AG04450 (cell line): ENCODE measurements around the gene MX1. TPM values are rescaled to one million over a fixed set of nuclear protein-coding genes. Genes with fewer than 3 reads are reported as not detected.

Experiments used
- CTCF ChIA-PET: fragments of 300-600, 350-600 bp; formaldehyde crosslinking; extraction: SDS; loops from one replicate; lab custom pipeline; 2022; ENCODE audit warnings: antibody characterized with exemption, inconsistent platforms; lab: Charles Lee
- POLR2A ChIA-PET: fragments of 350-600 bp; formaldehyde crosslinking; extraction: SDS; loops from one replicate; lab custom pipeline; 2021; ENCODE audit warnings: antibody characterized with exemption, inconsistent platforms; lab: Yijun Ruan, JAX
- DNase-seq: peaks from one replicate; pipeline ENCODE4 v3.0.0-alpha.2; 2011; ENCODE audit warnings: low read depth, low spot score
- H3K27ac ChIP-seq: one replicate; pipeline ENCODE4 v1.5.1; 2012; ENCODE audit warnings: low read depth, low read length, control low read depth
- H3K27me3 ChIP-seq: one replicate; pipeline ENCODE4 v1.6.0; 2012; ENCODE audit warnings: low read length; ENCODE audit not compliant: control insufficient read depth, insufficient read depth
- H3K4me3 ChIP-seq: 2 replicates; pipeline ENCODE4 v1.5.1; 2011; ENCODE audit warnings: mild to moderate bottlenecking, low read depth, low read length, control low read depth
- H3K9me3 ChIP-seq: 2 replicates; pipeline ENCODE4 v1.5.1; 2012; ENCODE audit warnings: low read length; ENCODE audit not compliant: control insufficient read depth, insufficient read depth
- CTCF ChIP-seq: IDR thresholded peaks from 2 replicates; pipeline ENCODE4 v1.5.1; 2011; ENCODE audit warnings: low read depth, low read length, control low read depth, inconsistent platforms
- polyA plus RNA-seq: library from polyadenylated mRNA; depleted of rRNA; stranded (reverse); fragments of >200 nt; gene quantifications from 2 replicates; pipeline ENCODE4 v1.2.3, GENCODE V29; 2011

Gene MX1
- polyA plus RNA-seq, 1 experiment = 1.3 TPM

GRCh38 chr21:41445465-41445862 lies 19.4 kb downstream of the MX1 start:
- H3K9me3 ChIP-seq = no peaks in the 10 kb centered on the region
- no peak overlapping the region for H3K27ac ChIP-seq
- DNase-seq = no peak
- ChIA-PET POLR2A (no interaction called here), CTCF (no interaction called here)
- no peak overlapping the region for H3K4me3 ChIP-seq
- TF ChIP-seq CTCF = no peak
- no peaks in the 10 kb centered on the region for H3K27me3 ChIP-seq

DNA sequence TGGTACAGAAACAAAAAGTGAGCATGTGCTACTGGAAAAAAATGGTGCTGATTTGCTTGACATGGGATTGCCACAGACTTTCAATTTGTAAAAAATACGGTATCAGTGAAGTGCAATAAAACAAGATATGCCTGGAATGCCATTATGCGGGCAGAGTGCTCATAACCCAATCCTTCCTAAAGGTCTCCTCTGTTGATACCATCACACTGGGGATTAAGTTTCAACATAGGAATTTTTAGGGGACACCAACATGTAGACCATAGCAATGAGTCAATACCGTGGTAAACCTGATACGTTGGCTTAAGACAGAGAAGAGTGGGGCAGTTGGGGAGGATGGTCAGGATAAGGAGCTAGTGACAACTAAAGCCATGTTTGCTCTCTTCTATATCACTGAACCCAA lies 20.5 kb downstream of the MX1 start:
- no peak overlapping the region for H3K4me3 ChIP-seq
- H3K27me3 ChIP-seq = no peaks in the 10 kb centered on the region
- ChIA-PET POLR2A (no interaction called here), CTCF (no interaction called here)
- H3K9me3 ChIP-seq = no peaks in the 10 kb centered on the region
- H3K27ac ChIP-seq = no peak overlapping the region
- no peak for DNase-seq
- TF ChIP-seq CTCF = no peak

DNA sequence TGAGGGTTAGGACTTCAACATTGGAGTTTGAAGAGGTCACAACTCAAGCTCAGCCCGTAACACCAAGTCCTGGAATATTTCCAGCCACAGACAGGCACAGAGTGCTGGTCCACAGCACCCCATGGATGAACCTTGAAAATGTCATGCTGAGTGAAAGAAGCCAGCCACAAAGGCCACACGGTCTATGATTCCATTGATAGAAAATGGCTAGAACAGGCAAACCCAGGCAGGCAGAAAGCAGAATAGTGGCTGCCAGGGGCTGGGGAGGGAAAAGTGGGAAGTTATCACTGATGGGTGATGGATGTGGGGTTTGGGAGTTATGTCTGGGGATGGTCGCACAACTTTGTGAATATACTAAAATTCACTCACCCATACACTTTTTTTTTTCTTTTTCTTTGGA lies 21.3 kb downstream of the MX1 start:
- Histone ChIP-seq H3K27me3 (no peaks in the 10 kb centered on the region), H3K9me3 (no peaks in the 10 kb centered on the region), H3K27ac (no peak overlapping the region), H3K4me3 (no peak overlapping the region)
- TF ChIP-seq CTCF = no peak
- POLR2A ChIA-PET = no interaction called here
- CTCF ChIA-PET = no interaction called here
- DNase-seq = no peak

- DNase-seq = no peak
- POLR2A ChIA-PET = no interaction called here
- H3K27ac ChIP-seq = no peak overlapping the region
These were observed 23.6 kb downstream of the MX1 start for GRCh38 chr21:41449613-41450012.

More at GRCh38 chr21:41449613-41450012, 23.6 kb downstream of the MX1 start:
- no peaks in the 10 kb centered on the region for H3K27me3 ChIP-seq
- H3K9me3 ChIP-seq = no peaks in the 10 kb centered on the region
- no peak overlapping the region for H3K4me3 ChIP-seq
- no peak for TF ChIP-seq CTCF
- CTCF ChIA-PET = interaction anchor here (2.0 kb wide), 1 partner anchor 166 kb away, joined by 7 read pairs; no protein-coding TSS in a partner anchor
